ENCODE data around the gene GNRH2.

GRCh38 chr20:3013771-3014170 lies 29.7 kb upstream of the GNRH2 start:
- TF ChIP-seq CTCF (IDR thresholded peaks at IDR 0.05; ENCODE audit: poor library complexity): no peak
- TF ChIP-seq EZH2phosphoT487 (IDR thresholded peaks at IDR 0.05; ENCODE audit: low read depth, severe bottlenecking, unreplicated experiment): no peak
- TF ChIP-seq EZH2 (IDR thresholded peaks at IDR 0.05; ENCODE audit: borderline replicate concordance): no peak
